Measurements from ENCODE around the gene ATP8A2.
A peak's percentile ranks its signal among the peaks of the same experiment; 100 is the strongest.
"Not testable (repeated sequence)": the region's sequence is repeated elsewhere in the genome, so short reads cannot be mapped to it uniquely, and the experiment has no call there.

The ATP8A2 gene

GRCh38 chr13:25570185-25570584 is 198.4 kb downstream of the ATP8A2 start:
- DNase-seq = no peak

DNA sequence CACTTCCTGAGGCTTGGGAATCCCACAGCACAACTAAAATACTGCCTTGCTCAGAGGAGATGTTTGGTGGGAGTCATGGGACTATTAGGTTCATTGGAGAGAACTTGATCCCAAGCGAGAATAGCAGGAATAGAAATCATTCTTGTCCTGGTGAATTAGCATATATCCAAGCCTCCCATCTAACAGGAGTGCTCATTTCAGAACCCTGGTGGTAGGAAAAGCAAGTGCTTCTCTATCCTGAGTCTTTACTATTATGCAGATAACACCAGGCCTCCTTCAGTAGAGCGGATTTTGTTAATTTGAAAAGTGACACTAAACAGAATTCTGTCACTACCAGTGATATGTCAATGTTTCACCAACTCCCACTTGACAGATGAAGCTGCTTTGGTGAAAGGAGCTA is 199.5 kb downstream of the ATP8A2 start:
- no peak for DNase-seq

DNA sequence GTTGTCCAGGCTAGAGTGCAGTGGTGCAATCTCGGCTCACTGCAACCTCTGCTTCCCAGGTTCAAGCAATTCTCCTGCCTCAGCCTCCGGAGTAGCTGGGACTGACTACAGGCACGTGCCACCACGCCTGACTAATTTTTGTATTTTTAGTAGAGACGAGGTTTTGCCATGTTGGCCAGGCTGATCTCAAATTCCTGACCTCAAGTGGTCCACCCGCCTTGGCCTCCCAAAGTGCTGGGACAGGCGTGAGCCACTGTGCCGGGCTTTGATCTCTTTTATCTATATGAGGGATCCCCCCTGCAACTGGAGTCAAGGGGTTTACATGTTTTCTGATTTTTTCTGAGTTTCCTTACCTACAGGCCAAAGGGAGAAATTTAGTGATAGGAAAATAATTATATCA is 200.4 kb downstream of the ATP8A2 start:
- not testable (repeated sequence) for DNase-seq

DNA sequence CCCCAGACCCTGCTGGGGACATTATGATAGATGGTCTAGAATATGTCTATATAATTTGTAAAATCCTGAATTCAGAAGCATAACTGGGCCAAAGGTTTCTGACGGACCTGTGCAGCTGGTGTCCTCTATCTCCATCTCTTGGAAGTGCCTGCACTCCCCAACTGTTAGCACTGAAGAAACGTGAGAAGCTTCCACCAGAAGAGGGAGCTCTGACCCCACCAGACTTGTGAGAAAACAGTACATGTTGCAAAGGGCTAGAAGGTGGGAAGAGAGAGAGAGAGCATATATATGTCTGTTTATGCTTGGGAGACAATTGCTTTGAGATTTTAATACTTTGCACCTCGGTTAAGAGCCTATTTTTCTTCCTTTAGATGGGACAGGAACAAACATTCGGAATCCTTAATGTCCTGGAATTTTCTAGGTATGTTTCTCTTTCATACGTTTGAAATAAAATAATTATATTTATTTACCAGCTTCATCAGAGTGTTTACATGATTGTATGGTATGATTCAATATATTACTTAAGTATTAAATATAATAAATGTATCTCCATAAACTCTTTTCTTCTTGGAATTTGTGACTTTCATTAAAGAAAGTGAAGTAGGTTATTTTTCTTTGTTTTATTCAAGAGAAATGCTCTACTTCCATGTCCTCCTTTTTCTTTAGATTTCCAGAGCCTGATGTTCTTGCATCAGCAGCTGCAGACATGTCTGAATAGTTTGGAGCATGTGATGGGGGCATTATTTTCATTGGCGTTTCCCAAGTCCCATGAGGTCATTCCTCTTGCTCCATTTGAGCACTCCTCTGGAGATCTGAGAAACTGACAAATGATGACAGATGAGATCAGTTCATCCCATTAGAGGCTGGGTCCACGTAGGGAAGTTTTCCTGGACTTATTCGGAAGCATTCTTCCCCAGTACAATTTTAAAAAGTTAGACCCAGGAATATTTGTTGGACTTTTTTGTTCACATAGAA is 202.9 kb downstream of the ATP8A2 start:
- DNase-seq = peak; percentile 80 to 90

- no peak for DNase-seq
Measured at GRCh38 chr13:25575562-25575961, 203.8 kb downstream of the ATP8A2 start.

- peak in 1 of 2 donors; percentile 1 for DNase-seq
Measured at GRCh38 chr13:25578526-25578925, 206.8 kb downstream of the ATP8A2 start.

DNA sequence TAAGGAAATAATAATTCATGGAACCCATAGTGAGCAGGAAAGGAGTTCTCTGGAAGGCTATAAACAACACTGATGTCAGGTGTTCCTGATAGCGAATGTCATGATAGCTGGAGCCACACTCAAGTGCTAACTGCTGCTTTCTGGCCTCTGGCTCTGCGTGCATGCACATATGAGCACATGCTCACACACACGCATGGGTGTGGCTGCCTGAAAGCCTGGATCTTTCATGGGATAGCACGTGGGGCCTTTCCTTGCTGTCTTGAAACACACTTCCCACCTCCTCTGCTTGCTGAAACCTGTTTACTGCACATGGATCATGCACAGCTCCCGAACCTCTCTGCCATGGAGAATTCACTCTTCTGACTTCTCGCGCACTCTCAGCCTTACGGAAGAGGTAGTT is 207.4 kb downstream of the ATP8A2 start:
- DNase-seq = no peak

DNA sequence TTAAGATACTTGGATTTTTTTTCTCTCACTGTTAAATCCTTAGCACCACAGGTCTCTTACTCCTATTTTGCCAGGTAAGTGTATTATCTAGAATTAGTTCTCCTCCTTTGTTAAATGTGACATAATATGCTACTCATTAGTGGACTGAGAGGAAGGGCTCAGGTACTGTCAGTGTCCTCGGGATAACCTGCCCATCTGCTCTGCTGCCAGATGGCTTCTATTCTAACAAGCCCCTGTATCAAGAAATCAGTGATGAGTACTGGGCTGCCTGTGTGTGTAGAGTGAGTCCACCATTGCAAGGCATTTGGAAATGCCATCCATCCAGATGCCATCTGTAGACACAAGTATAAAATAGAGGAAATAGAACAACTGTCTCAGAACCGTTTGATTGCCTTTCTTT is 209.6 kb downstream of the ATP8A2 start:
- DNase-seq = no peak

GRCh38 chr13:25584087-25584486 is 212.3 kb downstream of the ATP8A2 start:
- no peak for DNase-seq

DNA sequence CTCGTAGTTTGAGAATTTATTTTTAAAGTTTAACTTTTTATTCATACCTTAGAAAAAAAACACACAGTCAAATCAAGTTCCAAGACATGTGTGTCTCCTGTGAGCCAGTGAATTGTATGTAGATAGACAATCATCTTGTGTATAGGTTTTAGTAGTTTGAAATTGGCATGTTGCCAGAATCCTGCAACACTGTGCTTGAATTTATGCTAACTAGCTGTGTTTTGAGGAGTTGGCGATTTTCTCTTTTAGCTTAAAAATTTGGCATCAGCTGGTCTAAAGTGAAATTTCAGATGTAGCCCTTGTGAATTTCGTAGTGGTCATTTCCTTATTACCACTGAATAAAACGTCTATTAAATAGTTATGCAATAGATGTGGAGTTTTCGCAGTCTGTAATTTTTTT is 213.2 kb downstream of the ATP8A2 start:
- no peak for DNase-seq

GRCh38 chr13:25587326-25587980 is 215.7 kb downstream of the ATP8A2 start:
- DNase-seq = no peak

- no peak for DNase-seq
Measured at GRCh38 chr13:25588336-25589060, 216.7 kb downstream of the ATP8A2 start.

- DNase-seq = no peak
Measured at GRCh38 chr13:25598421-25598820, 226.6 kb downstream of the ATP8A2 start.

- DNase-seq = no peak
Measured at GRCh38 chr13:25602176-25602575, 230.4 kb downstream of the ATP8A2 start.

DNA sequence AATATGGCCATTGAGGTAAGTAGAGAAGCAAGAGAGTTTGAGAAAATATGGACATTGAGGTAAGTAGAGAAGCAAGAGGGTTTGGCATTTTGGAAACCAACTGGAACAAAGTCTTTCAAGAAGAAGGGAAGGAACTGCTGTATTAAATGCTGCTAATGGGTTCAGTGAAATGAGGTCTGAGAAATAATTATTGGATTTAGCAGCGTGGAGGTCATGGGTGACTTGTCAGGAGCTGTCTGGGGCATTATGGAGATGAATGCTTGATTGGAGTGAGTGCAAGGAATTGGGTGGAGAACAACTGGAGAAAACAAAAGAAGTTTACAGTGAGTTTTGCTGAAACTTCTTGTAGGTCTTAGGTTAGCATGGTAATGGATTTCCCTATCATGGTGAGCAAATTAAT is 232.3 kb downstream of the ATP8A2 start:
- no peak for DNase-seq

DNA sequence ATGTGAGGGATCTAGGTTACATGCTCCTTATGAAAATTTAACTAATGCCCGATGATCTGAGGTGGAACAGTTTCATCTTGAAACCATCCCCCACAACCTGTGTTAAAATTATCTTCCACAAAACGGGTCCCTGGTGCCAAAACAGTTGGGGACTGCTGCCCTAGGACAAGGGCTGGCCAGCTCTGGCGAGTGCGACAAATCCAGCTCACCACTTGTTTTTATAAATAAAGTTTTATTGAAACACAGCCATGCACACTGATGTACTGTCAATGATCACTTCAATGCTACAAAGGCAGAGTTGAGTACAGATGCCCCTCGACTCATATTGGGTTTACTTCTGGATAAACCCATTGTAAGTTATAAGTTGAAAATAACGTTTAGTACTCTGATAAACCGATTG is 235.3 kb downstream of the ATP8A2 start:
- no peak for DNase-seq

- no peak for DNase-seq
Measured at GRCh38 chr13:25608181-25608580, 236.4 kb downstream of the ATP8A2 start.

GRCh38 chr13:25616674-25617073 is 244.9 kb downstream of the ATP8A2 start:
- DNase-seq = no peak

- no peak for DNase-seq
Measured at GRCh38 chr13:25619897-25620296, 248.1 kb downstream of the ATP8A2 start.

DNA sequence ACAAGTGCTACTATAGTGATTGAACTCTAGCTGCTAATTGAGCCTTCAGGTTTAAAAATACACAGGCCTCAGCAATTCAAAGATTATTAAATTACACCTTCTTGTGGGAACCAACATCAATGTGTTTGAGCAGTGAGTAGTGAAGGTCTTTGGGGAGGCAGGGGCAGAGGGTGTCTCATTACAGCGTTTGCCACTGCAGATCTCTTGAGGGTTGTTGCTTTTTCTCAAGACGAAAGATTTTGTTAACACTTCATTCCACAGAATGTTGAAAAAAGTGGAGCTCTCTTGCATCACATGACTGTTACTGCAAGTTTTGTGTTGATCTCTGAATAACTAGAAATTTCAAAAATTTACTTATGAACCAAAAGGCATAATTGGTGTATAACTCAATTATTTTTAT is 253.6 kb downstream of the ATP8A2 start:
- no peak for DNase-seq

DNA sequence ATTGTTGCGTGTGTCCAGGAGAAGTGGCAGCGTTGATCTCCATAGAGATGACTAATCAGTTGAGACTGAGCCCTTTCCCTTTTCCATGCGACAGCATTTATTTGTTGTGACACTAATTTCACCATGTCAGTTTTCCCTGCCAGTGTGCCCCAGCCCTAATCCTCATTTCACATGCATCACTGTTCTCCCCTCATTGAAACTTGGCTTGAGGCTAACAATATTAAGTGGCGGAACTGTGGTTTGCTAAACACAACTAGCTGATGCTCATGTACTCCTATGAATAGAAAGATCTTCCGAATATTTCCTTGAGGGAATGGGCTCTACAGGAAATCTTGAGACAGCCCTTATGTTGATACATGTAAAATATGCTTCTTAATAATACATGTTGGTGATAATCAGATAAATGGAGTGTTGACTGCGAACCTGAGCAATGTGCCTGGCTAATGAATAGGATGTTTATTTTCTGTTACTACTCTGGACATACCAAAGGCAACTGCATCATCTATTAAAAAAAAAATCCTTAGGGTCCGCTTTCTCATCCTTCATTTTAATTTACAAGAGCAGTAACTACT is 258.6 kb downstream of the ATP8A2 start:
- DNase-seq = no peak

- DNase-seq = no peak
Measured at GRCh38 chr13:25632166-25632888, 260.6 kb downstream of the ATP8A2 start.
